HG02970 (cell line): ENCODE results near the gene NBEA.

Experiments
- ATAC-seq: cut with Tn5 transposase; IDR thresholded peaks from one replicate; pipeline ENCODE4 v1.9.1; 2021; ENCODE audit warnings: mild to moderate bottlenecking, moderate library complexity, moderate number of reproducible peaks; ENCODE audit not compliant: unreplicated experiment, low FRiP score

The NBEA gene

GRCh38 chr13:35720690-35721554, 778.9 kb downstream of the NBEA start:
- ATAC-seq: no peak
